ENCODE results near the gene PTPN14. TPM values are rescaled to one million over a fixed set of nuclear protein-coding genes. Genes with fewer than 3 reads are reported as not detected.
A peak's percentile ranks its signal among the peaks of the same experiment; 100 is the strongest.

Gene PTPN14
- total RNA-seq, 1 experiment from 2014 or later: 76.4 TPM

DNA sequence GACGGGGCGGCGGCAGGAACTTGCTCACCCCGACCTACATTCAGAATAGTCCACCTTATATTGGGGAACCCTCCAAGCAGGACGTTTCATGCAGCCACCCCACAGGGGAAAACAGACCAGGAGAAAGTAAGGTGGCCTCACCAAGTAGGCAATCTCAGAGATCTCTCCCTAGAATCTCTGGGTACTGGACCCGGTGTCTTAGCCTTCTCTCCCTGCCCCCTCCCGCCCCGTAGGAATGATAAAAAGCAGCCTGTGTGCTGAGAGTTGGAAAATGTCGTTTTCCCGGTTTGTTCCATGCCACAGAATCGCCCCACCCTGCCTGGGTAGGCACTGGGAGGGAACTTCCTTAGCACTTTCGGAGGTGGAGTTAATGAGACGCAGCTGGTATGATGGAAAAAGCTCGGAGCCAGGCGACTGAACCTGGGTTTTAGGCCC is 789 bp upstream of the PTPN14 start:
- Histone ChIP-seq H3K56ac (ENCODE audit: insufficient read length, low read depth, low read length) (peak overlapping the region; percentile 98), H3K4me2 (ENCODE audit: insufficient read depth, insufficient read length, low read length) (peak overlapping the region; percentile 80), H3K14ac (ENCODE audit: insufficient read depth, low read length) (peak overlapping the region; percentile 98), H2BK15ac (ENCODE audit: low read depth, low read length) (0 out of 2 replicates have a peak overlapping the region, but pooled peaks have one; percentile 16), H3K4me1 (ENCODE audit: insufficient read depth, low read length) (peaks cover 7% of the 10 kb centered on the region), H4K91ac (ENCODE audit: insufficient read length, low read depth, low read length) (peak overlapping the region; percentile 99), H3K9me3 (ENCODE audit: control insufficient read depth, low read depth, low read length) (no peaks in the 10 kb centered on the region), H2BK20ac (ENCODE audit: low read depth, low read length, poor library complexity, severe bottlenecking) (peak overlapping the region; percentile 97), H3K23ac (ENCODE audit: insufficient read length, low read depth, low read length) (no peak overlapping the region), H2BK12ac (ENCODE audit: insufficient read length, low read depth, low read length) (peak overlapping the region; percentile 94), H3K18ac (ENCODE audit: insufficient read length, low read depth, low read length) (peak overlapping the region; percentile 99), H4K5ac (ENCODE audit: insufficient read length, low read depth, low read length) (peak overlapping the region; percentile 92), H3K27me3 (ENCODE audit: insufficient read depth, low read length) (no peaks in the 10 kb centered on the region), H3T11ph (ENCODE audit: low read length) (peak overlapping the region; percentile 97), H3K4ac (ENCODE audit: low read depth, low read length) (peak overlapping the region; percentile 98; the same call in 1 of the 2 replicates), H2AFZ (ENCODE audit: low read length) (no peak overlapping the region), H3K9ac (ENCODE audit: extremely low read depth, insufficient read length, low read length) (peak overlapping the region; percentile 99), H3K23me2 (ENCODE audit: insufficient read length, low read depth, low read length, poor library complexity, severe bottlenecking) (peaks cover 27% of the 10 kb centered on the region), H2BK5ac (ENCODE audit: insufficient read length, low read length) (peak overlapping the region; percentile 98), H3K79me1 (ENCODE audit: insufficient read depth, low read depth, low read length, poor library complexity, severe bottlenecking) (no peaks in the 10 kb centered on the region), H3K27ac (ENCODE audit: insufficient read length, low read depth, low read length) (peak overlapping the region; percentile 99), H4K20me1 (ENCODE audit: control insufficient read depth, insufficient read depth, insufficient read length) (no peaks in the 10 kb centered on the region), H2BK120ac (ENCODE audit: low read depth, low read length, poor library complexity, severe bottlenecking) (peak overlapping the region; percentile 99), H3K79me2 (ENCODE audit: insufficient read depth, low read length) (peaks cover 27% of the 10 kb centered on the region; the same call in 1 of the 2 replicates), H2AK5ac (ENCODE audit: insufficient read length, low read length) (peak overlapping the region; percentile 11), H4K8ac (replicated peaks; ENCODE audit: insufficient read length, low read depth, low read length) (peak overlapping the region; percentile 78)
- TF ChIP-seq CTCF (conservative IDR thresholded peaks at IDR 0.05): no peak
- Mint-ChIP-seq H3K27ac (peak overlapping the region; percentile 100), H3K4me1 (peaks cover 37 to 48% of the 10 kb centered on the region in 2 experiments), H3K4me3 (peak overlapping the region; percentile 92 to 94), H3K36me3 (ENCODE audit: insufficient read depth in 1 of 3, low read depth in 3 of 3) (no peaks in the 10 kb centered on the region), H3K27me3 (ENCODE audit: low read depth) (no peaks in the 10 kb centered on the region), H3K9me3 (no peaks in the 10 kb centered on the region; a peak in 2 of 5 replicates)
- no CpG with 5 or more reads among the region's 15 CpGs for WGBS (ENCODE audit: extremely low coverage, insufficient read length, low lambda C conversion rate)
- peak; percentile 87 for DNase-seq
